ENCODE measurements around the gene KLF7. TPM values are rescaled to one million over a fixed set of nuclear protein-coding genes. Genes with fewer than 3 reads are reported as not detected.

KLF7 gene
- total RNA-seq, 1 experiment from 2014 or later = 32.2 TPM

DNA sequence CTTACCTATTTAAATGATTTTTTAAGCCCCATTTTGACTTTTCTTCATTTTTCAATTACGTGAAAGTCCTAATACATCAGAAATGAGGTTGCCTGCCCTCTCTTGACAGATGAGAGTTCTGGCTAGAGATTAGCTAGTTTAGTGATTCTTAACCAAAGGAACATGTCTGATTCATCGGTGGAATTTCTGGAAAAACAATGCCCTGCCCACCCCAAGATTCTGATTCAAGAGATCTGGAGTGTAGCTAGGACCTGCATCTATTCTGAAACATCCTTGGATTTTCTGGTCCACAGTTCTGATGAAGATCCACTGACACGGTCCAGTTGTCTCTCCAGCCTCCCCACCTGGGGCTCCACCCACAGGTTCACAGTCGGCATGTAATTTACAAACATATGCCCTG is 111.2 kb downstream of the KLF7 start:
- Histone ChIP-seq H2BK12ac (ENCODE audit: insufficient read length, low read depth, low read length) (no peak overlapping the region), H3K9ac (ENCODE audit: extremely low read depth, insufficient read length, low read length) (no peak overlapping the region), H3K79me1 (ENCODE audit: insufficient read depth, low read depth, low read length, poor library complexity, severe bottlenecking) (no peaks in the 10 kb centered on the region), H3K4ac (ENCODE audit: low read depth, low read length) (no peak overlapping the region), H3K27ac (ENCODE audit: insufficient read length, low read depth, low read length) (no peak overlapping the region), H4K20me1 (ENCODE audit: control insufficient read depth, insufficient read depth, insufficient read length) (no peaks in the 10 kb centered on the region), H3K79me2 (ENCODE audit: insufficient read depth, low read length) (no peaks in the 10 kb centered on the region), H3K4me2 (ENCODE audit: insufficient read depth, insufficient read length, low read length) (no peak overlapping the region), H4K5ac (ENCODE audit: insufficient read length, low read depth, low read length) (no peak overlapping the region), H3K23ac (ENCODE audit: insufficient read length, low read depth, low read length) (no peak overlapping the region), H3K56ac (ENCODE audit: insufficient read length, low read depth, low read length) (no peak overlapping the region), H3K27me3 (ENCODE audit: insufficient read depth, low read length) (no peaks in the 10 kb centered on the region), H2BK120ac (ENCODE audit: low read depth, low read length, poor library complexity, severe bottlenecking) (no peak overlapping the region), H3K14ac (ENCODE audit: insufficient read depth, low read length) (no peak overlapping the region), H3K18ac (ENCODE audit: insufficient read length, low read depth, low read length) (no peak overlapping the region), H2BK5ac (ENCODE audit: insufficient read length, low read length) (no peak overlapping the region), H3K23me2 (ENCODE audit: insufficient read length, low read depth, low read length, poor library complexity, severe bottlenecking) (no peaks in the 10 kb centered on the region), H2AFZ (ENCODE audit: low read length) (no peak overlapping the region), H2BK20ac (ENCODE audit: low read depth, low read length, poor library complexity, severe bottlenecking) (no peak overlapping the region), H3K4me1 (ENCODE audit: insufficient read depth, low read length) (no peaks in the 10 kb centered on the region; the same call in 1 of the 2 replicates), H4K8ac (replicated peaks; ENCODE audit: insufficient read length, low read depth, low read length) (no peak overlapping the region), H2BK15ac (ENCODE audit: low read depth, low read length) (no peak overlapping the region), H3K9me3 (ENCODE audit: control insufficient read depth, low read depth, low read length) (no peaks in the 10 kb centered on the region), H4K91ac (ENCODE audit: insufficient read length, low read depth, low read length) (no peak overlapping the region), H2AK5ac (ENCODE audit: insufficient read length, low read length) (no peak overlapping the region), H3T11ph (ENCODE audit: low read length) (no peak overlapping the region)
- H3K27ac Mint-ChIP-seq = no peak overlapping the region
- DNase-seq = no peak
- H3K27me3 Mint-ChIP-seq (ENCODE audit: low read depth) = peaks cover 1% of the 10 kb centered on the region
- 0 out of 7 replicates have a peak, but pooled peaks cover 0 to 2% (median 0%) of the 10 kb centered on the region in 3 experiments for H3K36me3 Mint-ChIP-seq (ENCODE audit: insufficient read depth in 1 of 3, low read depth in 3 of 3)
- no peak overlapping the region for H3K4me3 Mint-ChIP-seq
- WGBS (ENCODE audit: extremely low coverage, insufficient read length, low lambda C conversion rate) = no CpG with 5 or more reads among the region's 4 CpGs
- H3K4me1 Mint-ChIP-seq = peaks cover 6 to 9% of the 10 kb centered on the region in 2 experiments
- H3K9me3 Mint-ChIP-seq = no peaks in the 10 kb centered on the region; a peak in 1 of 5 replicates
- TF ChIP-seq, protein P1, sequence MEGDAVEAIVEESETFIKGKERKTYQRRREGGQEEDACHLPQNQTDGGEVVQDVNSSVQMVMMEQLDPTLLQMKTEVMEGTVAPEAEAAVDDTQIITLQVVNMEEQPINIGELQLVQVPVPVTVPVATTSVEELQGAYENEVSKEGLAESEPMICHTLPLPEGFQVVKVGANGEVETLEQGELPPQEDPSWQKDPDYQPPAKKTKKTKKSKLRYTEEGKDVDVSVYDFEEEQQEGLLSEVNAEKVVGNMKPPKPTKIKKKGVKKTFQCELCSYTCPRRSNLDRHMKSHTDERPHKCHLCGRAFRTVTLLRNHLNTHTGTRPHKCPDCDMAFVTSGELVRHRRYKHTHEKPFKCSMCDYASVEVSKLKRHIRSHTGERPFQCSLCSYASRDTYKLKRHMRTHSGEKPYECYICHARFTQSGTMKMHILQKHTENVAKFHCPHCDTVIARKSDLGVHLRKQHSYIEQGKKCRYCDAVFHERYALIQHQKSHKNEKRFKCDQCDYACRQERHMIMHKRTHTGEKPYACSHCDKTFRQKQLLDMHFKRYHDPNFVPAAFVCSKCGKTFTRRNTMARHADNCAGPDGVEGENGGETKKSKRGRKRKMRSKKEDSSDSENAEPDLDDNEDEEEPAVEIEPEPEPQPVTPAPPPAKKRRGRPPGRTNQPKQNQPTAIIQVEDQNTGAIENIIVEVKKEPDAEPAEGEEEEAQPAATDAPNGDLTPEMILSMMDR (conservative IDR thresholded peaks at IDR 0.05) = no peak
